ENCODE data around the gene TENT4A.

The TENT4A gene

GRCh38 chr5:6744841-6745705 lies 31.8 kb downstream of the TENT4A start:
- Histone ChIP-seq H2AFZ (ENCODE audit: low read depth) (no peak overlapping the region), H3K36me3 (ENCODE audit: insufficient read depth) (no peaks in the 10 kb centered on the region; the same call in 1 of the 2 replicates), H3K27ac (no peak overlapping the region), H3K4me2 (no peak overlapping the region), H3K27me3 (ENCODE audit: insufficient read depth, low read depth) (no peaks in the 10 kb centered on the region), H3K79me2 (ENCODE audit: insufficient read depth, low read depth) (peaks cover 40% of the 10 kb centered on the region; the same call in 1 of the 2 replicates), H3K9ac (no peak overlapping the region), H4K20me1 (ENCODE audit: insufficient read depth) (no peaks in the 10 kb centered on the region), H3K4me3 (IDR thresholded peaks at IDR 0.05; ENCODE audit: insufficient read depth, low read depth, low read length) (no peak overlapping the region), H3K4me1 (ENCODE audit: low read depth, poor library complexity, severe bottlenecking) (peaks cover 5% of the 10 kb centered on the region)
- no peak for TF ChIP-seq CTCF (conservative IDR thresholded peaks at IDR 0.05; ENCODE audit: low read depth, low read length)

- Histone ChIP-seq H3K4me2 (no peak overlapping the region), H3K4me1 (ENCODE audit: low read depth, poor library complexity, severe bottlenecking) (peaks cover 5% of the 10 kb centered on the region), H3K9ac (no peak overlapping the region), H4K20me1 (ENCODE audit: insufficient read depth) (no peaks in the 10 kb centered on the region), H3K79me2 (ENCODE audit: insufficient read depth, low read depth) (peaks cover 33% of the 10 kb centered on the region; the same call in 1 of the 2 replicates), H3K27ac (no peak overlapping the region), H2AFZ (ENCODE audit: low read depth) (no peak overlapping the region), H3K27me3 (ENCODE audit: insufficient read depth, low read depth) (no peaks in the 10 kb centered on the region), H3K4me3 (IDR thresholded peaks at IDR 0.05; ENCODE audit: insufficient read depth, low read depth, low read length) (no peak overlapping the region), H3K36me3 (ENCODE audit: insufficient read depth) (no peaks in the 10 kb centered on the region; the same call in 1 of the 2 replicates)
- TF ChIP-seq CTCF (conservative IDR thresholded peaks at IDR 0.05; ENCODE audit: low read depth, low read length) = peak; percentile 85
Measured at GRCh38 chr5:6745706-6746222, 32.5 kb downstream of the TENT4A start.

- Histone ChIP-seq H3K4me2 (no peak overlapping the region), H3K4me3 (IDR thresholded peaks at IDR 0.05; ENCODE audit: insufficient read depth, low read depth, low read length) (no peak overlapping the region), H3K79me2 (ENCODE audit: insufficient read depth, low read depth) (peaks cover 28% of the 10 kb centered on the region; the same call in 1 of the 2 replicates), H3K27ac (no peak overlapping the region), H3K4me1 (ENCODE audit: low read depth, poor library complexity, severe bottlenecking) (peaks cover 5% of the 10 kb centered on the region), H4K20me1 (ENCODE audit: insufficient read depth) (no peaks in the 10 kb centered on the region), H3K36me3 (ENCODE audit: insufficient read depth) (peaks cover under 1% of the 10 kb centered on the region; the same call in 1 of the 2 replicates), H3K27me3 (ENCODE audit: insufficient read depth, low read depth) (no peaks in the 10 kb centered on the region), H3K9ac (no peak overlapping the region), H2AFZ (ENCODE audit: low read depth) (no peak overlapping the region)
- TF ChIP-seq CTCF (conservative IDR thresholded peaks at IDR 0.05; ENCODE audit: low read depth, low read length) = no peak
Measured at GRCh38 chr5:6746244-6746643, 33.0 kb downstream of the TENT4A start.

- no peak overlapping the region for H3K4me3 ChIP-seq (IDR thresholded peaks at IDR 0.05; ENCODE audit: insufficient read depth, low read depth, low read length)
- no peaks in the 10 kb centered on the region for H3K27me3 ChIP-seq (ENCODE audit: insufficient read depth, low read depth)
- H4K20me1 ChIP-seq (ENCODE audit: insufficient read depth) = no peaks in the 10 kb centered on the region
- peaks cover 23% of the 10 kb centered on the region; the same call in 1 of the 2 replicates for H3K79me2 ChIP-seq (ENCODE audit: insufficient read depth, low read depth)
- no peak overlapping the region for H3K4me2 ChIP-seq
- H3K4me1 ChIP-seq (ENCODE audit: low read depth, poor library complexity, severe bottlenecking) = peaks cover 5% of the 10 kb centered on the region
- H2AFZ ChIP-seq (ENCODE audit: low read depth) = no peak overlapping the region
- no peak overlapping the region for H3K9ac ChIP-seq
- no peak for TF ChIP-seq CTCF (conservative IDR thresholded peaks at IDR 0.05; ENCODE audit: low read depth, low read length)
- H3K27ac ChIP-seq = no peak overlapping the region
- peaks cover 9% of the 10 kb centered on the region for H3K36me3 ChIP-seq (ENCODE audit: insufficient read depth)
Measured at GRCh38 chr5:6747103-6747502, 33.9 kb downstream of the TENT4A start.
